Raji (cell line): ENCODE results near the gene TSPAN11.

Experiments
- POLR2A ChIP-seq: IDR thresholded peaks from 2 replicates; pipeline ENCODE4 v1.6.1; 2011; ENCODE audit warnings: low read depth, low read length, control low read depth; ENCODE audit not compliant: insufficient read depth

Gene TSPAN11

GRCh38 chr12:30964896-30965612 lies 38.5 kb downstream of the TSPAN11 start:
- no peak for TF ChIP-seq POLR2A

GRCh38 chr12:30965613-30965985 lies 39.1 kb downstream of the TSPAN11 start:
- no peak for TF ChIP-seq POLR2A

DNA sequence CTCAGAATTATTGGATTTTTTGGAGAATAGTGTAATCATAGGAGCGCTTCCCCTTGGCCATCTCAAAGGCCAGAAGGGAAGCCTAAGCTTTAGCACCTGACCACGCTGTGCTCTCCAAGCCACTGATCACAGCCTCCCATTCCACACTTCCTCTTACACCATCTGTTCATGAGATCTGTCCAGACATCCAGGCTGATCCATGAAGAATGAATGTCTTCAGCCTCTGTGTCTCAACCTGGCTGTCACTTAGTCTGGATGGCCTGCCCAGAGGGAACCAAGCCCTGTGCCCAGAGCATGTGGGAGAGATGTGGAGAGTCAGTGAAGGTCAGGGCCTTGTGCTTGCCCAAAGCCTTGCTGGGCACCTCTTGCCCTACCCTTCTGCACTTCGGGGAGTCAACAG lies 40.5 kb downstream of the TSPAN11 start:
- TF ChIP-seq POLR2A: no peak

GRCh38 chr12:30968211-30968610 lies 41.7 kb downstream of the TSPAN11 start:
- TF ChIP-seq POLR2A: no peak

DNA sequence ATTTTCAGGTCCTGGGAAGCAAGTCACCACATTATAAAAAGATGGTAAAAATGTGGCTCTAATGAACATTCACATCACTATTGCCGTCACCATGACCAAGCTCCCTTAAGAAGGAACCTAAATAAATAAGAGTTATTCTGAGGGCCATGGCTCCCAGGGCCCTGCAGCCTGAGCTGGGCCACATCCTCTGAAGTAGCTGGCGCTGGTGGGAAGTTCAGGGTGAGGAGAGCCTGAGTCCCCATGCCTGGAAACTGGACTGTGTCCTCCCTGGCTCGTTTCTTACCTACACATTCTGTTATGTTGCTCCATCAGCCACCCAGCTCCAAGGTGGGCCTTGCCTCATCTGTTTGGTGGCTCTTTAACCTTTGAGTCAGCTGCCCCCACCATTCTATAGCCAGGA lies 42.5 kb downstream of the TSPAN11 start:
- no peak for TF ChIP-seq POLR2A

DNA sequence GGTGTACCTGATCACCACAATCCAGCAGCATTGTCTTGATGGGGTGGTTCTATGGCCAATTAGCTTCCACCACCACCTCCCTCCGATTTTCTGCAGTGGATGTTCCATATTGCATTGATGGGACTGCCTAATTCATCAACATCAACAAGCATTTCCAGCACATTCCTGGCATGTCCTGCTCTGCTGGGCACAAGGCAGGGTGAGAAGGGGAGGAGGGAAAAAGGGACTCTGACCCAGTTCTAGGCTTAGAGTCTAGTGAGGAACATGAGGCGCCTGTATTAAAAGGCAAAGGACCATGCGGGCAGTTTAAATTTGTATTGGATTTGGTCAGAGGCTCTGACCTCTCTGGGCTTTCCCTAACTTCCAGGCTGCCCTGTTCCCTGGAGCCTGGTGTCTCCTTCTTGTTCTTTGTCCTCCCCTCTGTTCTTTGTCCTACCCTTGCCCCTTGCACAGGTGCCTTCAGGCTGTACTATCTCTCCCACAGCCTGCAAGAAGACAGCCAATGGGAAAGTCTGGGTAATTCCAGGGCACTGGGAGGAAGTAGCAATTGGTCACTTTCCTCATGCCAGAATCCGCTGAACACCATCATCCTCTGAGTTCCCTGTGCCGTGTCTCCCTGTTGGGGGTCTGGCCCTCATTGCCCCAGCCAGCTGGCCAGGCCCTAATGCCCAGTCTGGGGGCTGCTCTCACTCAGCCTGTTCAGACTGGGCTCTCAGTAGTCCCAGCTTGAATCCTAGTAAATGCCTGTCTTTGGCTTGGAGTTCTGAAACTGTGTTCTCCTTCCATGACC lies 43.3 kb downstream of the TSPAN11 start:
- TF ChIP-seq POLR2A: no peak

DNA sequence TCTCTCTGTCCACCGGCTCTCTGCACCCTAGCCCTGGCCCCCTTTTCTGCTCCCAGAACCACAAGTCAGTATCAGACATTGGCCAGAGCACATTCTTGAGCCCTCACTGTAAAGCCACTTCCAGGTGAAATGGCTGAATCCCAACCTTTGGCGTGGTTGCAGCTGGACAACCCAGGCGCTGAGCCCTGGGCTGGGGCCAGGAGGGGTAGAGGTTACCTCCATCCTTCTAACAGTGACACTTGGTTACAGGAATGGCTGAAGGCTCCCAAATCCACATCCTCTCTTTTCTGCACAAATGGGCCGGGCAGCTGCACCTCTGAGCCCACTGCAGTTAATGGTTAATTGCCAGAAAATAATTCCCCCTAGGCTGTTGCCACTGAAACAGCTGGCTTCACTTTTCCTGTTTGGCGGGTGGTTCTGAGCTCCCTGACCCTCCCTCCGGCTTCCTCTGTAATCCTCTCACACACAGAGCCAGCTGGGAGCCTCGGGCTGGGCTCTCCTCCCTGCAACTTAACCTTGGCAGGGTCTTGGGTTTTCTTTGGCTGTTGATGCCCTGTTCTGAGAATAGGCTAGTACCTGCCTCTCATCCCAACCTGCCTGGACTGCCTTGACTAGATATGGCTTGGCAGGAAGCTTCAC lies 44.1 kb downstream of the TSPAN11 start:
- TF ChIP-seq POLR2A: no peak

GRCh38 chr12:30972035-30972434 lies 45.5 kb downstream of the TSPAN11 start:
- no peak for TF ChIP-seq POLR2A

- TF ChIP-seq POLR2A: no peak
Observed at GRCh38 chr12:30973175-30973574, 46.6 kb downstream of the TSPAN11 start.

GRCh38 chr12:30973830-30974229 lies 47.3 kb downstream of the TSPAN11 start:
- no peak for TF ChIP-seq POLR2A

DNA sequence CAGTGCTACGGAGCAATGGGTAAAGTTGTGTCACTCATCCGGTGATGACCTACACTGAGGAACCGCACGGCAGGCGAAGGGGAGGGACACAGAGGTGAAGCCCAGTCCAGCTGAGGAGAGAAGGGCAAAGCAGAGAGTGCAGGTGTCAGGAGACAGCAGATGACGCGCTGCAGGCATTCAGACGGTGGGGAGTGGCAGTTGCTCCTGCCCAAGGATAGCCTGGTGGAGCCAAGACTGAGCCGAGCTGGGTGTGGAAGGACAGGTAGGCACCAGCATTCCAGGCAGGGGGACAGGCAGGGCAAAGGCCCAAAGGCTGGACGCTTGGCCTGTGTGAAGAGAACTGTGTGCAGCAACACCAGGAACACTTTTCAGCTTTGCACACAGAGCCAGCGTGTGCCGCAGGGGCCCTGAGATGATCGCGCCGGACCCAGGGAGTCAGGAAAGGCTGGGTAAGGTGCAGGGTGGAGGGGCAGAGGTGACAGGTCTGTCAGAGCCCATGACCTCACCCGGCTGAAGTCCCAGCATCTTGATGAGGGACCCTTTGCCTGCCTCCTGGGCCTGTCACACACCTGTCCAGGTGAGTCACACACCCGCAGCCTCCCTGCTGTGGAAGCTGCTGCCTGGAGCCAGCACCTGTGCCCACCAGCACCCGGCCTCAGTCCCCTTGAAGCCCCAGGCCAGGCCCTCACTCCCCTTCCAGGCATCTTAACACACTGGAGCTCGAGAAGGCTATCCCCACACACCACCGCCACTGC lies 48.4 kb downstream of the TSPAN11 start:
- TF ChIP-seq POLR2A: no peak

- no peak for TF ChIP-seq POLR2A
Observed at GRCh38 chr12:30975581-30975980, 49.0 kb downstream of the TSPAN11 start.

GRCh38 chr12:30976206-30976605 lies 49.7 kb downstream of the TSPAN11 start:
- no peak for TF ChIP-seq POLR2A

DNA sequence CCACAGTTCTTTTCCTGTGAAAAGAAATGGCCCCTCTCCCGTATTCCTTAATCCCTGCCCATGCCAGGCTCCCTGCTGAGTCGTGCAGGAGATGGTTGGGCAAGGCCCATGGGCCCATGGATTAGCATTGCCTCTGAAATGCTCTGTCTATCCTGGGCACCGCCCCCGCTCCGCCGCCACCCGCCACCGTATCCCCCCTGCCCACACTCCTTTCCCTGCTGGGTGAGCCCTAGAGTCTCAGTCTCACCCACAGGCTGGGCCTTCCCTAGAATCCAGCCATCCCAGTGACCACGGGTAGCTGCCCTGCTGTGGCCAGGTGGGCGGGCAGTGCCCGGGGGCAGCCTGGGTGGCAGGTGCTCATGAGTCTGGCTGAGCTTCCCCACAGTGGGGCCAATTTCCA lies 50.6 kb downstream of the TSPAN11 start:
- TF ChIP-seq POLR2A: no peak
